Midbrain (tissue), 1 donor: ENCODE data around the gene RIOK3.

ENCODE experiments used
- DNase-seq: peaks from one replicate; lab custom pipeline; 2025; lab: John Stamatoyannopoulos, UW

The RIOK3 gene

DNA sequence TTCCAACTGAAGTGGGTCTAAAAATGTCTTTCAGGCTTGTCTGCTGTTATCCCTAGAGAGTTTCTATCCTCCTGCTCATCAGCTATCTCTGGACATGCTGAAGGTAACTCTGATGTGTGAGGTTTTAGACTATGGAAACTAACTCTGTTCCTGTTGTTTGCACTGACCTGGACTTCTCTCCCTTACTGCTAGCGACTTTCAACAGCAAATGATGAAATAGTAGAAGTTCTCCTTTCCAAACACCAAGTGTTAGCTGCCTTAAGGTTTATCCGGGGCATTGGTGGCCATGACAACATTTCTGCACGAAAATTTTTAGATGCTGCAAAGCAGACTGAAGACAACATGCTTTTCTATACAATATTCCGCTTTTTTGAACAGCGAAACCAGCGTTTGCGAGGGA is 77.1 kb downstream of the RIOK3 start:
- no peak for DNase-seq

- DNase-seq, result no peak
Measured at GRCh38 chr18:23531912-23532311, 78.8 kb downstream of the RIOK3 start.
